H9 (cell line): ENCODE results near the gene FYN. TPM values are rescaled to one million over a fixed set of nuclear protein-coding genes. Genes with fewer than 3 reads are reported as not detected.

ENCODE experiments used
- DNase-seq: peaks from one replicate; pipeline ENCODE4 v3.0.0-alpha.2; 2017
- H2AFZ ChIP-seq: one replicate; pipeline ENCODE4 v1.6.1; 2013; ENCODE audit warnings: mild to moderate bottlenecking, low read length, control low read depth, moderate library complexity
- H2AK5ac ChIP-seq: 2 replicates; pipeline ENCODE4 v1.6.1; 2013; ENCODE audit warnings: low read length, control low read depth, mixed read lengths; ENCODE audit not compliant: insufficient read length
- H2BK120ac ChIP-seq: one replicate; pipeline ENCODE4 v1.6.1; 2013; ENCODE audit warnings: low read depth, mild to moderate bottlenecking, low read length, control low read depth, inconsistent platforms; ENCODE audit not compliant: poor library complexity, severe bottlenecking
- H2BK12ac ChIP-seq: 2 replicates; pipeline ENCODE4 v1.6.1; 2013; ENCODE audit warnings: low read length, control low read depth, mixed read lengths, low read depth; ENCODE audit not compliant: insufficient read length
- H2BK15ac ChIP-seq: 2 replicates; pipeline ENCODE4 v1.6.1; 2013; ENCODE audit warnings: low read depth, low read length, control low read depth
- H2BK20ac ChIP-seq: one replicate; pipeline ENCODE4 v1.6.1; 2013; ENCODE audit warnings: low read depth, mild to moderate bottlenecking, low read length, control low read depth, inconsistent platforms; ENCODE audit not compliant: poor library complexity, severe bottlenecking
- H2BK5ac ChIP-seq: 2 replicates; pipeline ENCODE4 v1.6.1; 2013; ENCODE audit warnings: low read length, control low read depth, mixed read lengths; ENCODE audit not compliant: insufficient read length
- H3K14ac ChIP-seq: 2 replicates; pipeline ENCODE4 v1.6.1; 2013; ENCODE audit warnings: low read length, control low read depth; ENCODE audit not compliant: insufficient read depth
- H3K18ac ChIP-seq: 2 replicates; pipeline ENCODE4 v1.6.1; 2013; ENCODE audit warnings: low read depth, mild to moderate bottlenecking, mixed read lengths, low read length, control low read depth; ENCODE audit not compliant: insufficient read length
- H3K23ac ChIP-seq: 2 replicates; pipeline ENCODE4 v1.6.1; 2013; ENCODE audit warnings: low read length, control low read depth, mixed read lengths, low read depth; ENCODE audit not compliant: insufficient read length
- H3K23me2 ChIP-seq: 2 replicates; pipeline ENCODE4 v1.6.1; 2013; ENCODE audit warnings: low read depth, mild to moderate bottlenecking, mixed read lengths, low read length, control low read depth; ENCODE audit not compliant: insufficient read length, poor library complexity, severe bottlenecking
- H3K27ac ChIP-seq: 2 replicates; pipeline ENCODE4 v1.5.1; 2013; ENCODE audit warnings: low read length, control low read depth, mixed read lengths, low read depth; ENCODE audit not compliant: insufficient read length
- H3K27me3 ChIP-seq: 2 replicates; pipeline ENCODE4 v1.6.1; 2013; ENCODE audit warnings: low read length, control low read depth, inconsistent platforms; ENCODE audit not compliant: insufficient read depth
- H3K4ac ChIP-seq: 2 replicates; pipeline ENCODE4 v1.6.1; 2013; ENCODE audit warnings: low read depth, mild to moderate bottlenecking, control low read depth, inconsistent platforms, low read length, moderate library complexity
- H3K4me1 ChIP-seq: 2 replicates; pipeline ENCODE4 v1.6.1; 2013; ENCODE audit warnings: low read length, control low read depth, inconsistent platforms; ENCODE audit not compliant: insufficient read depth
- H3K4me2 ChIP-seq: 2 replicates; pipeline ENCODE4 v1.6.1; 2013; ENCODE audit warnings: low read length, control low read depth, mixed read lengths; ENCODE audit not compliant: insufficient read length, insufficient read depth
- H3K56ac ChIP-seq: 2 replicates; pipeline ENCODE4 v1.6.1; 2013; ENCODE audit warnings: low read depth, mild to moderate bottlenecking, mixed read lengths, low read length, control low read depth; ENCODE audit not compliant: insufficient read length
- H3K79me1 ChIP-seq: 2 replicates; pipeline ENCODE4 v1.6.1; 2013; ENCODE audit warnings: low read depth, mild to moderate bottlenecking, moderate library complexity, low read length, control low read depth, inconsistent platforms; ENCODE audit not compliant: insufficient read depth, poor library complexity, severe bottlenecking
- H3K79me2 ChIP-seq: 2 replicates; pipeline ENCODE4 v1.6.1; 2013; ENCODE audit warnings: low read length, control low read depth, inconsistent platforms; ENCODE audit not compliant: insufficient read depth
- H3K9ac ChIP-seq: 2 replicates; pipeline ENCODE4 v1.6.1; 2013; ENCODE audit warnings: low read length, control low read depth, mixed read lengths; ENCODE audit not compliant: insufficient read length; ENCODE audit errors: extremely low read depth
- H3K9me3 ChIP-seq: one replicate; pipeline ENCODE4 v1.6.1; 2013; ENCODE audit warnings: low read depth, low read length, inconsistent platforms; ENCODE audit not compliant: control insufficient read depth
- H3T11ph ChIP-seq: one replicate; pipeline ENCODE4 v1.6.1; 2013; ENCODE audit warnings: mild to moderate bottlenecking, low read length, control low read depth, inconsistent platforms
- H4K20me1 ChIP-seq: one replicate; pipeline ENCODE4 v1.6.1; 2013; ENCODE audit not compliant: control insufficient read depth, insufficient read length, insufficient read depth
- H4K5ac ChIP-seq: 2 replicates; pipeline ENCODE4 v1.6.1; 2013; ENCODE audit warnings: low read depth, mild to moderate bottlenecking, mixed read lengths, low read length, control low read depth; ENCODE audit not compliant: insufficient read length
- H4K8ac ChIP-seq: replicated peaks from 2 replicates; pipeline ENCODE4 v1.6.1; 2013; ENCODE audit warnings: low read length, control low read depth, mixed read lengths, low read depth; ENCODE audit not compliant: insufficient read length
- H4K91ac ChIP-seq: 2 replicates; pipeline ENCODE4 v1.6.1; 2013; ENCODE audit warnings: low read depth, mild to moderate bottlenecking, moderate library complexity, mixed read lengths, low read length, control low read depth; ENCODE audit not compliant: insufficient read length
- H3K27ac Mint-ChIP-seq, 3 experiments: 2 replicates in 2 of 3; 3 replicates in 1 of 3; pipeline ENCODE4 v1.8.0; 2020 to 2021; ENCODE audit warnings: mixed read lengths in 3 of 3, mild to moderate bottlenecking in 1 of 3, moderate library complexity in 1 of 3
- H3K27me3 Mint-ChIP-seq: 2 replicates; pipeline ENCODE4 v1.8.0; 2021; ENCODE audit warnings: low read depth, mild to moderate bottlenecking, moderate library complexity, mixed read lengths
- H3K36me3 Mint-ChIP-seq, 3 experiments: 2 replicates in 2 of 3; 3 replicates in 1 of 3; pipeline ENCODE4 v1.8.0; 2020 to 2021; ENCODE audit warnings: low read depth in 3 of 3, mixed read lengths in 3 of 3; ENCODE audit not compliant: insufficient read depth in 1 of 3
- H3K4me1 Mint-ChIP-seq, 2 experiments: 2 replicates each; pipeline ENCODE4 v1.8.0; 2020; ENCODE audit warnings: mixed read lengths in 2 of 2
- H3K4me3 Mint-ChIP-seq, 2 experiments: 2 replicates in 1 of 2; 3 replicates in 1 of 2; pipeline ENCODE4 v1.8.0; 2020 to 2021; ENCODE audit warnings: mild to moderate bottlenecking in 2 of 2, mixed read lengths in 2 of 2, moderate library complexity in 1 of 2
- H3K9me3 Mint-ChIP-seq, 2 experiments: 2 replicates in 1 of 2; 3 replicates in 1 of 2; pipeline ENCODE4 v1.8.0; 2020; ENCODE audit warnings: mild to moderate bottlenecking in 2 of 2, mixed read lengths in 2 of 2, moderate library complexity in 1 of 2
- CTCF ChIP-seq: fragments of 200-600 bp; sonication (generic); conservative IDR thresholded peaks from 3 replicates; pipeline ENCODE4 v1.8.0; 2021; ENCODE audit warnings: antibody characterized with exemption, mild to moderate bottlenecking
- WGBS: extraction: QIAGEN DNeasy Blood & Tissue Kit; methylation state at CpG from one replicate; pipeline ENCODE4 v1.1.7; 2013; ENCODE audit warnings: missing lambda C conversion rate, low lambda C conversion rate, mixed read lengths; ENCODE audit not compliant: insufficient read length; ENCODE audit errors: extremely low coverage; 5-methylcytosine and 5-hydroxymethylcytosine counted together
- total RNA-seq: library from RNA; stranded (reverse); gene quantifications from 2 replicates; pipeline ENCODE4 v1.2.1, GENCODE V29; 2021

Gene FYN
- total RNA-seq, 1 experiment from 2014 or later, result 64.8 TPM

GRCh38 chr6:111831408-111831807, 41.8 kb downstream of the FYN start:
- peaks cover 4% of the 10 kb centered on the region for H3K4me1 ChIP-seq
- no peak overlapping the region for H4K8ac ChIP-seq
- H3K23ac ChIP-seq, result no peak overlapping the region
- H3K4me2 ChIP-seq, result no peak overlapping the region
- no peaks in the 10 kb centered on the region for H3K23me2 ChIP-seq
- H4K91ac ChIP-seq, result no peak overlapping the region
- H3T11ph ChIP-seq, result no peak overlapping the region
- DNase-seq, result no peak
- H3K56ac ChIP-seq, result no peak overlapping the region
- no CpG with 5 or more reads among the region's 2 CpGs for WGBS
- no peak overlapping the region for H2BK5ac ChIP-seq
- no peaks in the 10 kb centered on the region; a peak in 1 of 7 replicates for H3K36me3 Mint-ChIP-seq
- H2BK15ac ChIP-seq, result no peak overlapping the region
- no peak overlapping the region for H2BK12ac ChIP-seq
- no peak overlapping the region for H2AFZ ChIP-seq
- no peak overlapping the region for H2BK20ac ChIP-seq
- no peak overlapping the region for H2AK5ac ChIP-seq
- H3K4me3 Mint-ChIP-seq, result no peak overlapping the region
- H3K18ac ChIP-seq, result no peak overlapping the region
- H3K14ac ChIP-seq, result no peak overlapping the region
- no peaks in the 10 kb centered on the region for H3K27me3 ChIP-seq
- H3K9ac ChIP-seq, result no peak overlapping the region
- no peaks in the 10 kb centered on the region for H3K9me3 Mint-ChIP-seq
- H3K27ac Mint-ChIP-seq, result no peak overlapping the region
- H3K9me3 ChIP-seq, result no peaks in the 10 kb centered on the region
- no peak for TF ChIP-seq CTCF
- no peaks in the 10 kb centered on the region for H4K20me1 ChIP-seq
- no peak overlapping the region for H3K27ac ChIP-seq
- H3K4me1 Mint-ChIP-seq, result peaks cover 10% of the 10 kb centered on the region in 2 experiments
- no peak overlapping the region for H2BK120ac ChIP-seq
- H3K79me1 ChIP-seq, result no peaks in the 10 kb centered on the region
- H3K4ac ChIP-seq, result no peak overlapping the region
- no peaks in the 10 kb centered on the region for H3K27me3 Mint-ChIP-seq
- H3K79me2 ChIP-seq, result no peaks in the 10 kb centered on the region
- no peak overlapping the region for H4K5ac ChIP-seq
